Brain microvascular endothelial cell (primary cell): Measurements from ENCODE around the gene GNAO1.

Experiments used
- DNase-seq: peaks from one replicate; pipeline ENCODE4 v3.0.0-alpha.2; 2020
- H3K27ac ChIP-seq: fragments of 250-450 bp; sonication (Bioruptor Pico); 2 replicates; pipeline ENCODE4 v1.5.1; 2020; ENCODE audit warnings: mild to moderate bottlenecking, moderate library complexity
- H3K27me3 ChIP-seq: fragments of 250-450 bp; sonication (Bioruptor Pico); replicated peaks from 2 replicates; pipeline ENCODE4 v1.5.1; 2020; ENCODE audit warnings: mild to moderate bottlenecking
- H3K36me3 ChIP-seq: fragments of 250-450 bp; sonication (Bioruptor Pico); replicated peaks from 2 replicates; pipeline ENCODE4 v1.5.1; 2020; ENCODE audit warnings: mild to moderate bottlenecking
- H3K4me3 ChIP-seq: 2 replicates; pipeline ENCODE4 v1.5.1; 2011; ENCODE audit warnings: low read depth, mild to moderate bottlenecking, control low read depth, low read length, moderate library complexity
- CTCF ChIP-seq: IDR thresholded peaks from 2 replicates; pipeline ENCODE4 v1.5.1; 2011; ENCODE audit warnings: low read depth, mild to moderate bottlenecking, moderate library complexity, low read length, control low read depth, inconsistent platforms; ENCODE audit errors: missing control alignments
- in situ Hi-C: cut with HindIII; loops from 2 replicates; pipeline ENCODE4 v1.10.0; 2017; ENCODE audit warnings: low sequenced_read_pairs, low pct_ligation_motif_present

Gene GNAO1

GRCh38 chr16:56307534-56307873, 116.2 kb downstream of the GNAO1 start:
- no peaks in the 10 kb centered on the region for H3K36me3 ChIP-seq
- H3K27me3 ChIP-seq: no peaks in the 10 kb centered on the region
- H3K27ac ChIP-seq: no peak overlapping the region
- no peak for DNase-seq
- in situ Hi-C loops: loop anchor here (25.0 kb wide), 1 partner anchor 370 kb away; no protein-coding TSS in a partner anchor
- H3K4me3 ChIP-seq: no peak overlapping the region
- TF ChIP-seq CTCF: no peak

- no peak for DNase-seq
- Histone ChIP-seq H3K4me3 (no peak overlapping the region), H3K27ac (no peak overlapping the region), H3K27me3 (no peaks in the 10 kb centered on the region), H3K36me3 (no peaks in the 10 kb centered on the region)
- in situ Hi-C loops: loop anchor here (25.0 kb wide), 1 partner anchor 372 kb away; no protein-coding TSS in a partner anchor
- TF ChIP-seq CTCF: no peak
These were observed 117.7 kb downstream of the GNAO1 start for GRCh38 chr16:56309008-56309407.

- no peak for DNase-seq
- TF ChIP-seq CTCF: no peak
- no peak overlapping the region for H3K27ac ChIP-seq
- in situ Hi-C loops: loop anchor here (25.0 kb wide), 1 partner anchor 373 kb away; no protein-coding TSS in a partner anchor
- no peak overlapping the region for H3K4me3 ChIP-seq
- no peaks in the 10 kb centered on the region for H3K36me3 ChIP-seq
- H3K27me3 ChIP-seq: no peaks in the 10 kb centered on the region
These were observed 119.4 kb downstream of the GNAO1 start for GRCh38 chr16:56310690-56311089.

- Histone ChIP-seq H3K36me3 (no peaks in the 10 kb centered on the region), H3K27me3 (no peaks in the 10 kb centered on the region), H3K27ac (no peak overlapping the region), H3K4me3 (no peak overlapping the region)
- in situ Hi-C loops: loop anchor here (25.0 kb wide), 1 partner anchor 374 kb away; no protein-coding TSS in a partner anchor
- TF ChIP-seq CTCF: peak; percentile 26
- DNase-seq: no peak
These were observed 120.1 kb downstream of the GNAO1 start for GRCh38 chr16:56311208-56312027.

GRCh38 chr16:56312028-56312300, 120.7 kb downstream of the GNAO1 start:
- H3K36me3 ChIP-seq: no peaks in the 10 kb centered on the region
- in situ Hi-C loops: loop anchor here (25.0 kb wide), 1 partner anchor 375 kb away; no protein-coding TSS in a partner anchor
- H3K27me3 ChIP-seq: no peaks in the 10 kb centered on the region
- DNase-seq: no peak
- no peak overlapping the region for H3K27ac ChIP-seq
- H3K4me3 ChIP-seq: no peak overlapping the region
- TF ChIP-seq CTCF: no peak
